CD14-positive monocyte (primary cell): Measurements from ENCODE around the gene ZNF341. TPM values are rescaled to one million over a fixed set of nuclear protein-coding genes. Genes with fewer than 3 reads are reported as not detected.
A peak's percentile ranks its signal among the peaks of the same experiment; 100 is the strongest.

Experiments used
- DNase-seq, 3 donors: peaks; one replicate each; pipeline ENCODE4 v3.0.0-alpha.2; 2011 to 2022
- H2AFZ ChIP-seq: 2 replicates; pipeline ENCODE4 v1.6.0; 2012; ENCODE audit warnings: mild to moderate bottlenecking, low read depth, low read length, inconsistent platforms; ENCODE audit not compliant: insufficient read depth, poor library complexity, severe bottlenecking
- H3K27ac ChIP-seq, 2 donors: 1 replicate in 1 of 2; 2 replicates in 1 of 2; pipeline ENCODE4 v1.5.1; 2012 to 2013; ENCODE audit warnings: low read length in 2 of 2, control low read depth in 1 of 2, inconsistent platforms in 1 of 2, low read depth in 1 of 2, mild to moderate bottlenecking in 1 of 2
- H3K27me3 ChIP-seq, 2 donors: one replicate each; pipeline versions ENCODE4 v1.6.0 to v1.6.1; 2011 to 2013; ENCODE audit warnings: low read length in 2 of 2; ENCODE audit not compliant: control insufficient read depth in 2 of 2, insufficient read depth in 2 of 2
- H3K36me3 ChIP-seq, 2 donors: replicated peaks in 1 of 2; 1 replicate in 1 of 2; 2 replicates in 1 of 2; pipeline versions ENCODE4 v1.5.1 to v1.6.1; 2012 to 2013; ENCODE audit warnings: low read length in 2 of 2, control low read depth in 1 of 2, inconsistent platforms in 1 of 2, mild to moderate bottlenecking in 1 of 2; ENCODE audit not compliant: insufficient read depth in 2 of 2, control insufficient read depth in 1 of 2
- H3K4me1 ChIP-seq, 2 donors: 1 replicate in 1 of 2; 2 replicates in 1 of 2; pipeline versions ENCODE4 v1.5.1 to v1.6.1; 2012 to 2013; ENCODE audit warnings: low read length in 2 of 2, control low read depth in 1 of 2, inconsistent platforms in 1 of 2, mild to moderate bottlenecking in 1 of 2, moderate library complexity in 1 of 2; ENCODE audit not compliant: insufficient read depth in 2 of 2, control insufficient read depth in 1 of 2
- H3K4me2 ChIP-seq: replicated peaks from 2 replicates; pipeline ENCODE3; 2012; ENCODE audit warnings: low read length, moderate library complexity, mild to moderate bottlenecking; ENCODE audit not compliant: poor library complexity, severe bottlenecking; ENCODE audit errors: extremely low read depth
- H3K4me3 ChIP-seq, 3 experiments: fragments of 200-600 bp in 1 of 3; sonication (generic) in 1 of 3; replicated peaks in 1 of 3; 1 replicate in 2 of 3; 2 replicates in 1 of 3; pipeline ENCODE4 v1.5.1; 2011 to 2013; ENCODE audit warnings: low read length in 3 of 3, mild to moderate bottlenecking in 3 of 3, control low read depth in 2 of 3, low read depth in 2 of 3, inconsistent platforms in 1 of 3, moderate library complexity in 1 of 3
- H3K79me2 ChIP-seq: 2 replicates; pipeline ENCODE4 v1.6.0; 2012; ENCODE audit warnings: mild to moderate bottlenecking, control low read depth, inconsistent platforms, low read length, moderate library complexity; ENCODE audit not compliant: insufficient read depth
- H3K9ac ChIP-seq: 2 replicates; pipeline ENCODE4 v1.6.0; 2017; ENCODE audit warnings: low read length, mild to moderate bottlenecking; ENCODE audit not compliant: insufficient read depth, poor library complexity, severe bottlenecking
- H3K9me3 ChIP-seq, 2 donors: replicated peaks in 1 of 2; 1 replicate in 1 of 2; 2 replicates in 1 of 2; pipeline versions ENCODE4 v1.5.1 to v1.6.1; 2012 to 2013; ENCODE audit warnings: low read length in 2 of 2, control low read depth in 1 of 2; ENCODE audit not compliant: control insufficient read depth in 1 of 2, insufficient read depth in 1 of 2
- H4K20me1 ChIP-seq: 2 replicates; pipeline ENCODE4 v1.6.0; 2012; ENCODE audit warnings: mild to moderate bottlenecking, low read length, control low read depth, moderate library complexity; ENCODE audit not compliant: insufficient read depth
- H3K27ac Mint-ChIP-seq, 7 donors: one replicate each; pipeline ENCODE4 v1.8.0; 2020; ENCODE audit warnings: mild to moderate bottlenecking in 7 of 7, mixed read lengths in 7 of 7, moderate library complexity in 6 of 7, inconsistent platforms in 2 of 7
- H3K27me3 Mint-ChIP-seq, 3 donors: one replicate each; pipeline ENCODE4 v1.8.0; 2021 to 2022; ENCODE audit warnings: low read depth in 3 of 3, mild to moderate bottlenecking in 3 of 3, mixed read lengths in 3 of 3, moderate library complexity in 3 of 3, inconsistent platforms in 1 of 3
- H3K36me3 Mint-ChIP-seq, 2 donors: one replicate each; pipeline ENCODE4 v1.8.0; 2020; ENCODE audit warnings: mixed read lengths in 2 of 2, inconsistent platforms in 1 of 2, mild to moderate bottlenecking in 1 of 2
- H3K4me1 Mint-ChIP-seq: one replicate; pipeline ENCODE4 v1.8.0; 2020; ENCODE audit warnings: mild to moderate bottlenecking, mixed read lengths
- H3K4me3 Mint-ChIP-seq, 2 donors: one replicate each; pipeline ENCODE4 v1.8.0; 2020; ENCODE audit warnings: mild to moderate bottlenecking in 2 of 2, mixed read lengths in 2 of 2, moderate library complexity in 1 of 2
- H3K9me3 Mint-ChIP-seq, 7 donors: one replicate each; pipeline ENCODE4 v1.8.0; 2020 to 2022; ENCODE audit warnings: mixed read lengths in 7 of 7, mild to moderate bottlenecking in 6 of 7, moderate library complexity in 6 of 7, inconsistent platforms in 2 of 7
- CTCF ChIP-seq: fragments of 200-600 bp; IDR thresholded peaks from one replicate; pipeline ENCODE4 v1.8.0; 2022; ENCODE audit warnings: antibody characterized with exemption, mild to moderate bottlenecking
- WGBS: methylation state at CpG from one replicate; pipeline ENCODE4 v1.1.5; 2013; ENCODE audit warnings: missing lambda C conversion rate; ENCODE audit not compliant: insufficient coverage; 5-methylcytosine and 5-hydroxymethylcytosine counted together
- intact Hi-C, 2 donors: fragments of 100-400 bp; cut with micrococcal nuclease; formaldehyde crosslinking; loops; one replicate each; pipeline versions ENCODE4 v1.15.0 to v1.15.1; 2023
- polyA plus RNA-seq, 3 donors: library from polyadenylated mRNA; depleted of rRNA in 1 of 3; unstranded in 2 of 3; stranded (reverse) in 1 of 3; fragments of 300-500 nt in 2 of 3; fragments of >200 nt in 1 of 3; fragmentation: Illumina TruSeq in 2 of 3; gene quantifications; 1 replicate in 2 of 3; 2 replicates in 1 of 3; pipeline ENCODE4 v1.2.3, GENCODE V29; 2012 to 2021

ZNF341 gene
- polyA plus RNA-seq, 3 donors: 1.1 to 10.3 (median 2.3) TPM

GRCh38 chr20:33772439-33772838 lies 40.6 kb downstream of the ZNF341 start:
- no peak overlapping the region for H3K27ac ChIP-seq
- H3K9ac ChIP-seq: no peak overlapping the region
- no peaks in the 10 kb centered on the region for H4K20me1 ChIP-seq
- intact Hi-C loops: no loop called here
- no peak for TF ChIP-seq CTCF
- Mint-ChIP-seq H3K4me1 (peaks cover 10% of the 10 kb centered on the region), H3K4me3 (no peak overlapping the region), H3K27ac (peak overlapping the region in 2 of 7 donors; percentile 34 to 40), H3K27me3 (no peaks in the 10 kb centered on the region), H3K36me3 (peaks cover 35 to 50% of the 10 kb centered on the region in 2 donors), H3K9me3 (no peaks in the 10 kb centered on the region)
- WGBS: 100% methylated on average over 3 of the region's 3 CpGs
- no peaks in the 10 kb centered on the region for H3K27me3 ChIP-seq
- peaks cover 12 to 16% of the 10 kb centered on the region in 2 donors for H3K36me3 ChIP-seq
- no peak overlapping the region for H2AFZ ChIP-seq
- peaks cover 0 to 6% of the 10 kb centered on the region in 2 donors for H3K4me1 ChIP-seq
- H3K4me2 ChIP-seq: no peak overlapping the region
- no peaks in the 10 kb centered on the region for H3K79me2 ChIP-seq
- no peaks in the 10 kb centered on the region for H3K9me3 ChIP-seq
- no peak overlapping the region for H3K4me3 ChIP-seq
- DNase-seq: no peak

GRCh38 chr20:33773412-33774089 lies 41.8 kb downstream of the ZNF341 start:
- Histone ChIP-seq H3K4me2 (no peak overlapping the region), H3K9me3 (no peaks in the 10 kb centered on the region), H3K36me3 (peaks cover 5 to 8% of the 10 kb centered on the region in 2 donors), H3K4me1 (peaks cover 0 to 6% of the 10 kb centered on the region in 2 donors), H2AFZ (no peak overlapping the region), H3K79me2 (no peaks in the 10 kb centered on the region), H3K9ac (no peak overlapping the region), H3K27me3 (no peaks in the 10 kb centered on the region), H3K27ac (no peak overlapping the region), H4K20me1 (no peaks in the 10 kb centered on the region), H3K4me3 (no peak overlapping the region)
- no peak for TF ChIP-seq CTCF
- peak overlapping the region in 2 of 7 donors; percentile 55 to 70 for H3K27ac Mint-ChIP-seq
- peak in 2 of 3 donors; percentile 18 to 55 for DNase-seq
- 88% methylated on average over 1 of the region's 2 CpGs for WGBS
- H3K4me1 Mint-ChIP-seq: peaks cover 11% of the 10 kb centered on the region
- H3K4me3 Mint-ChIP-seq: no peak overlapping the region
- no peaks in the 10 kb centered on the region for H3K9me3 Mint-ChIP-seq
- H3K27me3 Mint-ChIP-seq: no peaks in the 10 kb centered on the region
- H3K36me3 Mint-ChIP-seq: peaks cover 28 to 46% of the 10 kb centered on the region in 2 donors
- intact Hi-C loops: no loop called here
